HuH-7 (cell line): ENCODE measurements around the gene UBE2A.

Experiments used
- DNase-seq: peaks from one replicate; pipeline ENCODE4 v3.0.0; 2011; ENCODE audit warnings: low spot score

Gene UBE2A

DNA sequence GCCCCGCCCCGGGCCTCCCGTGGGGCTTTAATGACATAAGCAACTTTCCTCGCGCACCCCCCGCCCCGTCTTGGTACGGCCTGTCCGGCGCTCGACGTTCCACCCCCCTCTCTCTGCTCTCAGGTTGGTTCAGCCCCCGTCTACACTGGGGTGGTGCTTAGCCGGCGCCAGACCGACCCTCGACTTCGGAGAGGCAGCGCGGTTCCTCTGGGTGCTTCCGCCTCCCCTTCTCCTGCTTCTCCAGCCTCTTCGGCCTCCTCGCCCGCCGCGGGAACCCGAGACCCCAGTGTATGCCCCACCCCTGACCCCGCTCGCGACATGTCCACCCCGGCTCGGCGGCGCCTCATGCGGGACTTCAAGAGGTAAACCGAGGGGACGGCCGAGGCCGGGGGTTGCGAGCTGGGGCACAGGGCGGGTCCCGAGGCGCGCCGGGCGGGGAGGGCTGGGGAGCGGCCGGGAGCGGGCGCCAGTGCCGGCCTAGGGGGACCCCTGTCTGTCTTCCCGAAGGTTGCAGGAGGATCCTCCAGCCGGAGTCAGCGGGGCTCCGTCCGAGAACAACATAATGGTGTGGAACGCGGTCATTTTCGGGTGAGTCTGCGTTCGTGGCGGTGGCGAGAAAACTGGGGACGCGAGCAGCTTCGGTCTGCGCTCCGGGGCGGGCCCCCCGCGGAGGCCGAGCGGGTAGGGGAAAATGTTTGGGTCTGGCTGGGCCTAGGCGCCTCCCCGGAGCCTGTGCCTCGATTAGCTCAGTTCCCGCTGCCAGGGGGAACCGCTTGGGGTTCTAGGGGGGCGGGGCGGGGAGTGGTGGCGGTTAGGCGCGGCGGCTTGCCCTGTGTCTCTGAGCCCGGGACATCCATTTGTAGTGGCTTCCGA lies at the start of gene UBE2A:
UBE2A (plus strand) TSS at position 170 of the 873 bp plus-strand sequence; CDS start at position 319, 149 bp downstream.
- peak; percentile 87 for DNase-seq

DNA sequence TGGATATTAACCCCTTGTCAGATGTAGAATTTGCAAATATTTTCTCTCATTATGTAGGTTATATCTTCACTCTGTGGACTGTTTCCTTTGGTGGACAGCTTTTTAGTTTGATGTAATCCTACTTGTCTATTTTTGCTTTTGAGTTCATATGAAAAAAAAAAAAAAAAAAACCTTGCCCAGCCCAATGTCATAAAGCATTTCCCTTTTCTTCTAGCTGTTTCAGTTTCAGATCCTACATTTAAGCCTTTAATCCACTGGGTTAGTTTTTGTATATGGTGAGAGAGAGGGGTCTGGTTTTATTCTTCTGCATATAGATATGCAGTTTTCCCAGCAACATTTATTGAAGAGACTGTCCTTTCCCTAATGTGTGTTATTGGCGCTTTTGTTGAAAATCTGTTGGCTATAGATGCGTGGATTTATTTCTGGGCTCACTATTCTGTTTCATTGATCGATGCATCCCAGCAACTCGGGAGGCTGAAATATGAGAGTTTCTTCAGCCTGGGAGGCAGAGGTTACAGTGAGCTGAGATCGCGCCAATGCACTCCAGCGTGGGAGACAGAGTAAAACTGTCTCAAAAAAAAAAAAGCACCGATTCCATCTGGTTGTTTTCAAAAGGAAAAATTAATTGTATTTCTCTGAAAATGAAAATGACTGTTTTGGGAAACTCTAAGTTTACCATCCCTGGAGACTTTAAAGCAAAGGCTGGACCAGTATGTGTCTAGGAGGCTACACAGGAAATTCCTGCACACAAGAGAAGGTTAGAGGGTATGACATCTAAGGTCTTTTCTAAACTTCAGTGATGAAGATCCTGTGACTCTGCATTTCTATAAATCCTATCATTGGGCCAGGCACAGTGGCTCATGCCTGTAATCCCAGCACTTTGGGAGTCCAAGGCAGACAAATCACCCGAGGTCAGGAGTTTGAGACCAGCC lies 44.8 kb upstream of the UBE2A start:
- no peak for DNase-seq

- DNase-seq: no peak
These were observed 36.9 kb upstream of the UBE2A start for GRCh38 chrX:119537487-119537886.

- no peak for DNase-seq
These were observed 34.5 kb upstream of the UBE2A start for GRCh38 chrX:119539872-119540271.

DNA sequence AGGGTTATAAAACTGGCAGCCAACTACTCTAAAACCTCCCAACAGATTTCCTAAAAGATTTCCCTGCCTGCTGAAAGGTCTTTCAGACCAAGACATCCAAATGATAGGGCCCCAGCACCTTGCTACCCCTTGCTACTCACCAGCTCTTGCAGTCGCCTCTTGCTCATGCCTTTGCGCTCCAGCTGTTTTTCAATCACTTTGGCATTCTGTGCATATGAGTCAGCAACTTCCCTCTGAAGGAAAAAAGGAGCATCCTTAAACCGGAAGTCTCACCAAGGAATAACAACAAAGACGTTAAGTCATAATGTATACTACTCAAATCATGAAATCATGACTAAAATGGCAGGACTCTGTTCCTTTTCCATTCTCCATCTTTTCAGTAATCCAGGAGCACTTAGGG lies 33.2 kb upstream of the UBE2A start:
- no peak for DNase-seq

DNA sequence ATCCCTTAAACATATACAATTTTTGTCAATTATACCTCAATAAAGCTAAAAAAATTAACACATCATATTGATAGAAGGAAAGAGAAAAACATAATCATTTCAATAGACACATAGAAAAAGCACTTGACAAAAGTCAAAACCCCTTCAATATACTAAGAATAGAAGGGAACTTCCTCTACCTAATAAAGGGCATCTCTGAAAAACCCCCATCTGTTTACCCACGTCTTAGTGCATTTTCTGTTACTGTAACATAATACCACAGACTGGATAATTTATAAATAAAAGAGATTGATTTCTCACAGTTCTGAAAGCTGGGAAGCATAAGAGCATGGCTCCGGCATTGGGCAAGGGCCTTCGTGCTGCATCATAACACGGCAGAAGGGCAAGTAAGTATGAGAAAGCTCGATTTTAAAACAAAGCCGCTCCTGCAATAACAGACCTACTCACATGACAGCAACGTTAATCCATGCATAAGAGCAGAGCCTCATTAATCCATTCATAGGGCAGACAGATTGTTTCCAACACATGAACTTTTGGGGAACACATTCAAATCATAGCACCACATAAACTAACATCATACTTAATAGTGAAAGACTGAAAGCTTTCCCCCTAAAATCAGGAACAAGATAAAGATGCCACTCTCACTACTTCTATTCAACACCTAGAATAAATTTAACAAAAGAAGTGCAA lies 24.9 kb upstream of the UBE2A start:
- DNase-seq: no peak

DNA sequence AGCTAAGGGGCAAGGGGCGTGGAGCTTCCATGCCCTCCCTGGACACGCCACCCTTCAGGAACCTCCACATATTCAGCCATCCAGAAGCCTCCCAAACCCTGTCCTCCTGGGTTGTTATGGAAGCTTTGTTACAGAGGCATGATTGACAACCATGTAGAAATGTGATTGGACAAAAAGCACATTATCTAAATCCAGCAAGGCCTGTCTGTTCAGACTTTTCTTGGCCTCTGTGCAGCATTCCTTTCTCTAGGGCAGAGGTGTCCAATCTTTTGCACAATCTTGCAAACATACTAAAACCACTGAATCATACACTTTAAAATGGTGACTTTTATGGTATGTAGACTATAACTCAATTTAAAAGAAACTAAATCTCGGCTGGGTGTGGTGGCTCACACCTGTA lies 21.9 kb upstream of the UBE2A start:
- no peak for DNase-seq

DNA sequence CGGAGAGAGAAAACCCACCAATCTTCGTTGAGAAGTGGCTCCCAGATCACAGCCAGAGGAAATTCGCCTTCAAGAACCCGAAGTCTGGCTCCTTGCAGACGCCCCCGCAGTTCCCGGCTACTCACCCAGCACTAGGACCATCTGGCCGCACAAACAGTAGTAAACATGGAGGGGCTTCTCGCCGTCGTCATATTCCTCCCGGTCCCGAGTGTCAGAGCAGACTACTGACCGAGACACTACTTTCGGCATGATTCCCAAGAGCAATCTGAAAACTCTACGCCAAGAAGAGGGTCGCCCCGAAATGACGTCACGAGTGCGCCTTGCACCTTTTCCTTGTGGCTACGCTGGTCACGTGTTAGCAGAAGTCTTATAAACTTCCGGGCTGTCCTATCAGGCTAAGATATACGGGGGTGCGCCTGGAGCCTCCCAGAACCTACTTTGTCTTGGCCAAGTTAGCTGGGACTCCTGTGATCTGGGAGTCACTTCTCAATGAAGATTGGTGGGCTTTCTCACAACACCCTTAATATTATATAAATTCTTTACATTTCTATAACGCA lies 9.2 kb upstream of the UBE2A start, which contains the start of gene STEEP1:
STEEP1 (minus strand) TSS at position 303 of the 557 bp plus-strand sequence; CDS start at position 249, 54 bp downstream.
- peak; percentile 76 for DNase-seq

- no peak for DNase-seq
These were observed 4.0 kb upstream of the UBE2A start for GRCh38 chrX:119570351-119570835.

- DNase-seq: peak; percentile 10
These were observed 1.1 kb upstream of the UBE2A start for GRCh38 chrX:119573222-119573621.

DNA sequence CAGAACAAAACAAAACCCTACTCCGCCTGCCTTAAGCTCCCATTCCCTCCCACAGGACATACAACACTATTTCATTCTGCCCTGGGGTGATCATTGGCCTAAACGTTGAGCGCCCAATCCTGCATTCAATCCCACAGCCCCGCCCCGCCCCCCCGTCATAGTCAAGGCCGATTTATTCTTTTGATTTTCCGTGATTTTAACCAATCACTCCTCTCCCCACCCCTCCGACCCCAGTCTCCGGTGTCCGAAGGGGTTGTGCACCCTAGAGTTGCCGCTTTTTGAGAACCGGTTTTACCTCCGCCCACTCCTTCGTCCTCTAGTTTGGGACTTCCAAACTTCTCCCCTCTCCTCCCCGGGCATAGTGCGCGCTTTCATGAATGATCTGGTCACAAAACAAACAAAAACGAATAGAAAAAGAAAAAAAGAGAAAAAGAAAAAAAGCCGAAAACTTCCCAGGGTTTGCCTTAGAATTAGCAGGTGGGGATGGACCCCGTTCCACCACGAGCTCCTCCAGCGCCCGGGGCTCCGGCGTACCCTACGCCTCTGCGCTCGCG lies 446 bp upstream of the UBE2A start:
- DNase-seq: peak; percentile 44

- no peak for DNase-seq
These were observed 5.1 kb downstream of the UBE2A start for GRCh38 chrX:119579414-119579813.

- DNase-seq: no peak
These were observed 9.2 kb downstream of the UBE2A start for GRCh38 chrX:119583431-119584059.

- no peak for DNase-seq
These were observed 15.4 kb downstream of the UBE2A start for GRCh38 chrX:119589810-119590209.

GRCh38 chrX:119602701-119603255 lies 28.4 kb downstream of the UBE2A start:
- DNase-seq: no peak

DNA sequence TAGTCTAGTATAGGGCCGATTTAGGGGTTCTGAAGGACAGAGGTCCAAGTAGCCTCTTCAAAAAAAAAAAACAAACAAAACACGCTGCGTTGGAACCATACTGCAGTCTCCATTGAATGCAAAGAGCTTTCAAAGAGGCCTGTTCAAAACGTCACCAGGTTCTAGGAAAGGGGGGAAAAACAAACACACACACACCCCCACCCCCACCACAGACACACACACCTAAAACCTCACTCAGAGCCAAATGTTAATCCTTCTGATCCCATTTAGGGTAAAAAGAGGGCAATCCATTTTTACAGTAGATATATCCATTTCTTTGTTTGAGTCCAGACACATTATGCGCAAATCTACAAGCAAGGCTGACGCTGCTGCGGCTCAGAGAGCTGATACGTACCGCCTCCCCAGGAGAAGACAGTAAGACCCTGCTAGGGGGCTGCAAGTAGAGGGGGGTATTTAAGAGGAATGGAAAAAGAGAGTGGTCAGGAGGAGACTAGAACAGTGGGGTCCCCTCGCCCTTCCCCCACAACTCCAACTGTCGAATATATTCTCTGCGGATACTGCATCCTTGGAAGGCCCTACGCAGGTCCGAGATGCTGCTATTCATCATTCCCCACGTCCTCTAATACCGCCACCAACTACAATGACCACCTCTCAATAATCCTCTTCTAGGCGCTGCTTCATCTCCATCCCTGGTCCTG lies 30.6 kb downstream of the UBE2A start:
- no peak for DNase-seq

DNA sequence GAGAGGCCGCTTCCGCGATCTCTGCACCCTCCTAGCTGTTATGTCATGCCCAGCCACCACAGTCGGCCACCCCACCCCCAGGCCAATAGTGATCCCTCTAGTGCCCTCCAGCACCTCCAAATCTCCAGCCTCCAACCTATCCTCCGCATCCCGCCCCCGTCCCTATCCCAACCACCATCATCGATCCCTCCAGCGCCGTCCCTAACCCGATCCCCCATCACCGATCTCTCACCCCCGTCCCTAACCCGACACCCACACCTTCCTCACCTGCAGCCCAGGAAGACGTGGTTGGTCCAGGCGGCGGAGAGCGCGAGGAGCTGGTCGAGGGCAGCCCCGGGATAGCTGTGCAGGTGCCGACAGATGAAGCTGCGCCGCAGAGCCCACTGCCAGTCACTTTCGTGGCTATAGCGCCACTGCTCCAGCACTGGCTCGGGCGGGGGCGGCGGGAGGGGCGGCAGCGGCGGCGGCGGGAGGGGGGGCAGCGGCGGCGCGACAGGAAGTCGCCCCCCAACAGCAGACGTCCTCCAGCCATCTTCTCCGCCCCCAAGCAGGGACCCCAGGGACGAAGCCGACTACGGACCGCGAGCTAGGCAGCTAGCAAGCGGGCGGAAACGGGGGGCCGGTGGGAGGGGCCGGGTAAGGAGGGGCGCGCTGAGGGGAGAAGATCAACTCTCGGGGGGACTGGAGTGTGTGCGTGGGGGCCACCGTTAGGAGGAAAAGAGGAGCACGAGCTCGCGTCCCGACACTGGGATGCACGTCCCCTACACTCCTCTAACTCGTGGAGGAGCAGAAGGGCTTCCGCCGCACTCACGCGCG lies 31.3 kb downstream of the UBE2A start:
- DNase-seq: peak; percentile 27

- DNase-seq: peak; percentile 78
These were observed 32.1 kb downstream of the UBE2A start, which contains the start of gene NKRF for GRCh38 chrX:119606280-119607017. Gene NKRF (minus strand): TSS chrX:119606424.
